OCI-LY7 (cell line): Measurements from ENCODE around the gene GMDS.
A peak's percentile ranks its signal among the peaks of the same experiment; 100 is the strongest.

Experiments
- EZH2phosphoT487 ChIP-seq: fragments of 200-600 bp; sonication (generic); IDR thresholded peaks from 2 replicates; pipeline ENCODE4 v1.6.1; 2018; ENCODE audit warnings: low read depth, borderline replicate concordance, mild to moderate bottlenecking, mixed run types, antibody characterized with exemption, low read length, moderate library complexity, mixed read lengths
- TF ChIP-seq, protein P1 (sequence below): fragments of 200-600 bp; sonication (generic); conservative IDR thresholded peaks from 2 replicates; pipeline ENCODE4 v1.5.1; 2014; ENCODE audit warnings: mild to moderate bottlenecking, antibody characterized with exemption, low read length, moderate library complexity, mixed read lengths

- TF ChIP-seq, protein P1, sequence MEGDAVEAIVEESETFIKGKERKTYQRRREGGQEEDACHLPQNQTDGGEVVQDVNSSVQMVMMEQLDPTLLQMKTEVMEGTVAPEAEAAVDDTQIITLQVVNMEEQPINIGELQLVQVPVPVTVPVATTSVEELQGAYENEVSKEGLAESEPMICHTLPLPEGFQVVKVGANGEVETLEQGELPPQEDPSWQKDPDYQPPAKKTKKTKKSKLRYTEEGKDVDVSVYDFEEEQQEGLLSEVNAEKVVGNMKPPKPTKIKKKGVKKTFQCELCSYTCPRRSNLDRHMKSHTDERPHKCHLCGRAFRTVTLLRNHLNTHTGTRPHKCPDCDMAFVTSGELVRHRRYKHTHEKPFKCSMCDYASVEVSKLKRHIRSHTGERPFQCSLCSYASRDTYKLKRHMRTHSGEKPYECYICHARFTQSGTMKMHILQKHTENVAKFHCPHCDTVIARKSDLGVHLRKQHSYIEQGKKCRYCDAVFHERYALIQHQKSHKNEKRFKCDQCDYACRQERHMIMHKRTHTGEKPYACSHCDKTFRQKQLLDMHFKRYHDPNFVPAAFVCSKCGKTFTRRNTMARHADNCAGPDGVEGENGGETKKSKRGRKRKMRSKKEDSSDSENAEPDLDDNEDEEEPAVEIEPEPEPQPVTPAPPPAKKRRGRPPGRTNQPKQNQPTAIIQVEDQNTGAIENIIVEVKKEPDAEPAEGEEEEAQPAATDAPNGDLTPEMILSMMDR = peak; percentile 66
- TF ChIP-seq EZH2phosphoT487 = no peak
Observed at GRCh38 chr6:1686117-1687098, 559.0 kb downstream of the GMDS start.
